HepG2 (cell line): ENCODE data around the gene ZC3H7B. TPM values are rescaled to one million over a fixed set of nuclear protein-coding genes. Genes with fewer than 3 reads are reported as not detected.

ENCODE experiments used
- TBX3 ChIP-seq: fragments of 450-650 bp; IDR thresholded peaks from 2 replicates; pipeline ENCODE4 v1.6.1; 2017; ENCODE audit warnings: antibody characterized with exemption, mild to moderate bottlenecking, inconsistent platforms, borderline replicate concordance
- ZC3H13 ChIP-seq: sonication (generic); formaldehyde crosslinking; IDR thresholded peaks from 2 replicates; pipeline ENCODE4 v1.8.1; 2023; ENCODE audit warnings: mild to moderate bottlenecking, missing genetic modification reagents, moderate library complexity
- ZKSCAN1 ChIP-seq: fragments of 150-350 bp; IDR thresholded peaks from 2 replicates; pipeline ENCODE4 v1.6.1; 2014; ENCODE audit warnings: low read length
- polyA plus RNA-seq, 8 experiments: library from polyadenylated mRNA; depleted of rRNA in 3 of 8; stranded (reverse) in 7 of 8; unstranded in 1 of 8; fragments of >200 nt; fragmentation: Illumina TruSeq in 4 of 8; extraction: Trizol in 4 of 8; gene quantifications; 2 replicates each; pipeline versions ENCODE4 v1.2.1 to v1.2.3, GENCODE V29; 2011 to 2016; ENCODE audit warnings: low read depth in 4 of 8, missing spikeins in 1 of 8, mixed read lengths in 1 of 8; ENCODE audit not compliant: insufficient read depth in 1 of 8
- total RNA-seq, 5 experiments: library from RNA; depleted of rRNA; stranded (reverse); fragments of >200 nt; fragmentation: Illumina TruSeq; extraction: Trizol; gene quantifications; 2 replicates each; pipeline ENCODE4 v1.2.3, GENCODE V29; 2016; ENCODE audit warnings: low read depth in 1 of 5
- TF ChIP-seq, protein P1 (sequence below): sonication (generic); formaldehyde crosslinking; IDR thresholded peaks from 2 replicates; pipeline ENCODE4 v1.4.0; 2020; ENCODE audit warnings: mild to moderate bottlenecking, missing genetic modification reagents
- TF ChIP-seq, protein P2 (sequence below): sonication (generic); formaldehyde crosslinking; IDR thresholded peaks from 2 replicates; pipeline ENCODE4 v1.9.0; 2021; ENCODE audit warnings: missing genetic modification reagents, borderline replicate concordance
- TF ChIP-seq, protein P3 (sequence below): sonication (generic); formaldehyde crosslinking; IDR thresholded peaks from 2 replicates; pipeline ENCODE4 v1.5.1; 2020; ENCODE audit warnings: mild to moderate bottlenecking, moderate library complexity, missing genetic modification reagents
- TF ChIP-seq, protein P4 (sequence below): sonication (generic); formaldehyde crosslinking; IDR thresholded peaks from 2 replicates; pipeline ENCODE4 v1.5.0; 2020; ENCODE audit warnings: mild to moderate bottlenecking, missing genetic modification reagents, borderline replicate concordance

The ZC3H7B gene
- total and polyA plus RNA-seq, 2 of the 13 experiments (the other 11 are each of a cell fraction or from before 2014, with no cell fraction given) = 26.4 to 37.2 TPM

DNA sequence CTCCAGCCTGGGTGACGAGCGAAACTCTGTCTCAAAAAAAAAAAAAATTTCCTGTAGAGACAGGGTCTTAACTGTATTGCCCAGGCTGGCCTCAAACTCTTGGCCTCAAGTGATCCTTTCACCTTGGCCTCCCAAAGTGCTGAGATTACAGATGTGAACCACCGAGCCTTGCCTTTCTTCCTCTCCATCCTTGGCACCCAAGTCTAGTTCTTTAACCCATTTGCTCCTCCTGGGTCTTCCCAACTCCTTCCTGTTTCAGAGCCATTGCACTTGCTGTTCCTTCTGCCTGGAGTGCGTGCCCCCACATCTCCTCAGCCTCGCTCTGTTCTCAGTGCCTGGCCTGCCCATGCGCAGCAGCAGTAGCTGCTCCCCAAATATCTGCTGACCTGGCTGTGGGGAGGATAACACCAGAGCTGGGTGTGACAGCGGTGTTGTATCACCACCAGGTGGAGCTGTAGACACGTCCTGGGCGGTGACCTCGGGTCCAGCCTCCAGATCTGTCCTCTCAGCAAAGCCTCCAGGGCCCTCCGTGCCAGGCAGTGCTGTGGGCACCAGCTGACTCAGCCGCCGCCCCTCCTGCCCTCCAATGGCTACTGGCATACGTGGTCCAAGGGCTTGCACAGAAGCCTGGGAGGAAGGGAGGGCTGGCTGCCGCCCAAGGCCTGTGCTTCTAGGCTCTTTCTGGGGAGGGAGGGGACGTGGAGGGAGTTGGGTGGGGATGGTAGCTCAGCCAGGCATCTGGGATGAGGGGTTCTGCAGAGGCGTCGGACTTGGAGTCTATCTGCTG is 102.4 kb downstream of the ZC3H7B start (continued):
- TF ChIP-seq, protein P1, sequence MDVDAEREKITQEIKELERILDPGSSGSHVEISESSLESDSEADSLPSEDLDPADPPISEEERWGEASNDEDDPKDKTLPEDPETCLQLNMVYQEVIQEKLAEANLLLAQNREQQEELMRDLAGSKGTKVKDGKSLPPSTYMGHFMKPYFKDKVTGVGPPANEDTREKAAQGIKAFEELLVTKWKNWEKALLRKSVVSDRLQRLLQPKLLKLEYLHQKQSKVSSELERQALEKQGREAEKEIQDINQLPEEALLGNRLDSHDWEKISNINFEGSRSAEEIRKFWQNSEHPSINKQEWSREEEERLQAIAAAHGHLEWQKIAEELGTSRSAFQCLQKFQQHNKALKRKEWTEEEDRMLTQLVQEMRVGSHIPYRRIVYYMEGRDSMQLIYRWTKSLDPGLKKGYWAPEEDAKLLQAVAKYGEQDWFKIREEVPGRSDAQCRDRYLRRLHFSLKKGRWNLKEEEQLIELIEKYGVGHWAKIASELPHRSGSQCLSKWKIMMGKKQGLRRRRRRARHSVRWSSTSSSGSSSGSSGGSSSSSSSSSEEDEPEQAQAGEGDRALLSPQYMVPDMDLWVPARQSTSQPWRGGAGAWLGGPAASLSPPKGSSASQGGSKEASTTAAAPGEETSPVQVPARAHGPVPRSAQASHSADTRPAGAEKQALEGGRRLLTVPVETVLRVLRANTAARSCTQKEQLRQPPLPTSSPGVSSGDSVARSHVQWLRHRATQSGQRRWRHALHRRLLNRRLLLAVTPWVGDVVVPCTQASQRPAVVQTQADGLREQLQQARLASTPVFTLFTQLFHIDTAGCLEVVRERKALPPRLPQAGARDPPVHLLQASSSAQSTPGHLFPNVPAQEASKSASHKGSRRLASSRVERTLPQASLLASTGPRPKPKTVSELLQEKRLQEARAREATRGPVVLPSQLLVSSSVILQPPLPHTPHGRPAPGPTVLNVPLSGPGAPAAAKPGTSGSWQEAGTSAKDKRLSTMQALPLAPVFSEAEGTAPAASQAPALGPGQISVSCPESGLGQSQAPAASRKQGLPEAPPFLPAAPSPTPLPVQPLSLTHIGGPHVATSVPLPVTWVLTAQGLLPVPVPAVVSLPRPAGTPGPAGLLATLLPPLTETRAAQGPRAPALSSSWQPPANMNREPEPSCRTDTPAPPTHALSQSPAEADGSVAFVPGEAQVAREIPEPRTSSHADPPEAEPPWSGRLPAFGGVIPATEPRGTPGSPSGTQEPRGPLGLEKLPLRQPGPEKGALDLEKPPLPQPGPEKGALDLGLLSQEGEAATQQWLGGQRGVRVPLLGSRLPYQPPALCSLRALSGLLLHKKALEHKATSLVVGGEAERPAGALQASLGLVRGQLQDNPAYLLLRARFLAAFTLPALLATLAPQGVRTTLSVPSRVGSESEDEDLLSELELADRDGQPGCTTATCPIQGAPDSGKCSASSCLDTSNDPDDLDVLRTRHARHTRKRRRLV (CRISPR knock-in tag) = no peak
- TF ChIP-seq, protein P2, sequence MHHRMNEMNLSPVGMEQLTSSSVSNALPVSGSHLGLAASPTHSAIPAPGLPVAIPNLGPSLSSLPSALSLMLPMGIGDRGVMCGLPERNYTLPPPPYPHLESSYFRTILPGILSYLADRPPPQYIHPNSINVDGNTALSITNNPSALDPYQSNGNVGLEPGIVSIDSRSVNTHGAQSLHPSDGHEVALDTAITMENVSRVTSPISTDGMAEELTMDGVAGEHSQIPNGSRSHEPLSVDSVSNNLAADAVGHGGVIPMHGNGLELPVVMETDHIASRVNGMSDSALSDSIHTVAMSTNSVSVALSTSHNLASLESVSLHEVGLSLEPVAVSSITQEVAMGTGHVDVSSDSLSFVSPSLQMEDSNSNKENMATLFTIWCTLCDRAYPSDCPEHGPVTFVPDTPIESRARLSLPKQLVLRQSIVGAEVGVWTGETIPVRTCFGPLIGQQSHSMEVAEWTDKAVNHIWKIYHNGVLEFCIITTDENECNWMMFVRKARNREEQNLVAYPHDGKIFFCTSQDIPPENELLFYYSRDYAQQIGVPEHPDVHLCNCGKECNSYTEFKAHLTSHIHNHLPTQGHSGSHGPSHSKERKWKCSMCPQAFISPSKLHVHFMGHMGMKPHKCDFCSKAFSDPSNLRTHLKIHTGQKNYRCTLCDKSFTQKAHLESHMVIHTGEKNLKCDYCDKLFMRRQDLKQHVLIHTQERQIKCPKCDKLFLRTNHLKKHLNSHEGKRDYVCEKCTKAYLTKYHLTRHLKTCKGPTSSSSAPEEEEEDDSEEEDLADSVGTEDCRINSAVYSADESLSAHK (CRISPR knock-in tag) = no peak
- TF ChIP-seq, protein P3, sequence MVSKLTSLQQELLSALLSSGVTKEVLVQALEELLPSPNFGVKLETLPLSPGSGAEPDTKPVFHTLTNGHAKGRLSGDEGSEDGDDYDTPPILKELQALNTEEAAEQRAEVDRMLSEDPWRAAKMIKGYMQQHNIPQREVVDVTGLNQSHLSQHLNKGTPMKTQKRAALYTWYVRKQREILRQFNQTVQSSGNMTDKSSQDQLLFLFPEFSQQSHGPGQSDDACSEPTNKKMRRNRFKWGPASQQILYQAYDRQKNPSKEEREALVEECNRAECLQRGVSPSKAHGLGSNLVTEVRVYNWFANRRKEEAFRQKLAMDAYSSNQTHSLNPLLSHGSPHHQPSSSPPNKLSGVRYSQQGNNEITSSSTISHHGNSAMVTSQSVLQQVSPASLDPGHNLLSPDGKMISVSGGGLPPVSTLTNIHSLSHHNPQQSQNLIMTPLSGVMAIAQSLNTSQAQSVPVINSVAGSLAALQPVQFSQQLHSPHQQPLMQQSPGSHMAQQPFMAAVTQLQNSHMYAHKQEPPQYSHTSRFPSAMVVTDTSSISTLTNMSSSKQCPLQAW = peak; percentile 28; the same call in 1 of the 2 replicates
- TF ChIP-seq, protein P4, sequence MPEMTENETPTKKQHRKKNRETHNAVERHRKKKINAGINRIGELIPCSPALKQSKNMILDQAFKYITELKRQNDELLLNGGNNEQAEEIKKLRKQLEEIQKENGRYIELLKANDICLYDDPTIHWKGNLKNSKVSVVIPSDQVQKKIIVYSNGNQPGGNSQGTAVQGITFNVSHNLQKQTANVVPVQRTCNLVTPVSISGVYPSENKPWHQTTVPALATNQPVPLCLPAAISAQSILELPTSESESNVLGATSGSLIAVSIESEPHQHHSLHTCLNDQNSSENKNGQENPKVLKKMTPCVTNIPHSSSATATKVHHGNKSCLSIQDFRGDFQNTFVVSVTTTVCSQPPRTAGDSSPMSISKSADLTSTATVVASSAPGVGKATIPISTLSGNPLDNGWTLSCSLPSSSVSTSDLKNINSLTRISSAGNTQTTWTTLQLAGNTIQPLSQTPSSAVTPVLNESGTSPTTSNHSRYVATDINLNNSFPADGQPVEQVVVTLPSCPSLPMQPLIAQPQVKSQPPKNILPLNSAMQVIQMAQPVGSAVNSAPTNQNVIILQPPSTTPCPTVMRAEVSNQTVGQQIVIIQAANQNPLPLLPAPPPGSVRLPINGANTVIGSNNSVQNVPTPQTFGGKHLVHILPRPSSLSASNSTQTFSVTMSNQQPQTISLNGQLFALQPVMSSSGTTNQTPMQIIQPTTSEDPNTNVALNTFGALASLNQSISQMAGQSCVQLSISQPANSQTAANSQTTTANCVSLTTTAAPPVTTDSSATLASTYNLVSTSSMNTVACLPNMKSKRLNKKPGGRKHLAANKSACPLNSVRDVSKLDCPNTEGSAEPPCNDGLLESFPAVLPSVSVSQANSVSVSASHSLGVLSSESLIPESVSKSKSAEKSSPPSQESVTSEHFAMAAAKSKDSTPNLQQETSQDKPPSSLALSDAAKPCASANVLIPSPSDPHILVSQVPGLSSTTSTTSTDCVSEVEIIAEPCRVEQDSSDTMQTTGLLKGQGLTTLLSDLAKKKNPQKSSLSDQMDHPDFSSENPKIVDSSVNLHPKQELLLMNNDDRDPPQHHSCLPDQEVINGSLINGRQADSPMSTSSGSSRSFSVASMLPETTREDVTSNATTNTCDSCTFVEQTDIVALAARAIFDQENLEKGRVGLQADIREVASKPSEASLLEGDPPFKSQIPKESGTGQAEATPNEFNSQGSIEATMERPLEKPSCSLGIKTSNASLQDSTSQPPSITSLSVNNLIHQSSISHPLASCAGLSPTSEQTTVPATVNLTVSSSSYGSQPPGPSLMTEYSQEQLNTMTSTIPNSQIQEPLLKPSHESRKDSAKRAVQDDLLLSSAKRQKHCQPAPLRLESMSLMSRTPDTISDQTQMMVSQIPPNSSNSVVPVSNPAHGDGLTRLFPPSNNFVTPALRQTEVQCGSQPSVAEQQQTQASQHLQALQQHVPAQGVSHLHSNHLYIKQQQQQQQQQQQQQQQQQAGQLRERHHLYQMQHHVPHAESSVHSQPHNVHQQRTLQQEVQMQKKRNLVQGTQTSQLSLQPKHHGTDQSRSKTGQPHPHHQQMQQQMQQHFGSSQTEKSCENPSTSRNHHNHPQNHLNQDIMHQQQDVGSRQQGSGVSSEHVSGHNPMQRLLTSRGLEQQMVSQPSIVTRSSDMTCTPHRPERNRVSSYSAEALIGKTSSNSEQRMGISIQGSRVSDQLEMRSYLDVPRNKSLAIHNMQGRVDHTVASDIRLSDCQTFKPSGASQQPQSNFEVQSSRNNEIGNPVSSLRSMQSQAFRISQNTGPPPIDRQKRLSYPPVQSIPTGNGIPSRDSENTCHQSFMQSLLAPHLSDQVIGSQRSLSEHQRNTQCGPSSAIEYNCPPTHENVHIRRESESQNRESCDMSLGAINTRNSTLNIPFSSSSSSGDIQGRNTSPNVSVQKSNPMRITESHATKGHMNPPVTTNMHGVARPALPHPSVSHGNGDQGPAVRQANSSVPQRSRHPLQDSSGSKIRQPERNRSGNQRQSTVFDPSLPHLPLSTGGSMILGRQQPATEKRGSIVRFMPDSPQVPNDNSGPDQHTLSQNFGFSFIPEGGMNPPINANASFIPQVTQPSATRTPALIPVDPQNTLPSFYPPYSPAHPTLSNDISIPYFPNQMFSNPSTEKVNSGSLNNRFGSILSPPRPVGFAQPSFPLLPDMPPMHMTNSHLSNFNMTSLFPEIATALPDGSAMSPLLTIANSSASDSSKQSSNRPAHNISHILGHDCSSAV = no peak
- TF ChIP-seq ZC3H13 (CRISPR knock-in tag) (peak; percentile 46; the same call in 1 of the 2 replicates), TBX3 (no peak), ZKSCAN1 (no peak)
